Ecto neural progenitor cell (in vitro differentiated cells): ENCODE results near the gene FAM81A.

Experiments used
- DNase-seq: peaks from one replicate; pipeline ENCODE4 v3.0.0-alpha.2; 2018; ENCODE audit warnings: low spot score

FAM81A gene

DNA sequence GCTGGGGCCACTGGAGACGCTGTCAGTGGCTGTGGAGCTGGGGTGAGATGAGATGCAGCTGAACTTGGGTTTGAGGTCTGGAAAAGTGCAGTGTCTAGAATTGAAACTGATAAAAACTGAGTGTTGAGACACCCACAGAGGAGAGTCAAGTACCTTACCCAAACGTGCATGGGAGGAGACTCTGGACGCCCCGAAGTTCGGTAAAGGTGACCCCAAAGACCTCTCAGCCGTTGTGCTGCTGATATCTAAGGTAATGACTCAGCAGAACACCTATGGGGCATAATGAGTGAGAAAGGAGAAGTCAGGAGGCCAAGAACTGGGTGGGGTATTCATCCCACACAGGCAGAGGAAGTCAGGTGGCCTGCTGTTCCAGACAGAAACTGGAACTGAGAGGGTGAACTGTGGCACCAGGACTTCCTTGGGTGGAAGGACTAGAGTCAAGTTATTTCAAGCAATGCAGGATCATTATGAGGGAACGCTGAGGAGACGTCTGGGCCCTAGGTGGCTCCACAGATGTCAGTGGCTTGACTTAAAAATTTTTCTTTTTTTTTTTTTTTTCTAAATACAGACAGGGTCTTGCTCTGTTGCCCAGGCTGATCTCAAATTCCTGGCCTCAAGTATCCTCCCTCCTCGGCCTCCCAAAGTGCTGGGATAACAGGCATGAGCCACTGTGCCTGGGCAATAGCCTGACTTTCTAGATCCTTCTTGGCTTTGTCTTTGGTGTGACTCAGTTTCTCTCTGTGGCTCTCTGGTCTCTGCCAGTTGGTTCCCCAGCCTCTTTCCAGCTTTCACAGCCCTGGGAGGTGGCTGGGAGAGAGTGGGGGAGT lies 105.9 kb downstream of the FAM81A start:
- no peak for DNase-seq

GRCh38 chr15:59545573-59545972 lies 107.6 kb downstream of the FAM81A start:
- no peak for DNase-seq

DNA sequence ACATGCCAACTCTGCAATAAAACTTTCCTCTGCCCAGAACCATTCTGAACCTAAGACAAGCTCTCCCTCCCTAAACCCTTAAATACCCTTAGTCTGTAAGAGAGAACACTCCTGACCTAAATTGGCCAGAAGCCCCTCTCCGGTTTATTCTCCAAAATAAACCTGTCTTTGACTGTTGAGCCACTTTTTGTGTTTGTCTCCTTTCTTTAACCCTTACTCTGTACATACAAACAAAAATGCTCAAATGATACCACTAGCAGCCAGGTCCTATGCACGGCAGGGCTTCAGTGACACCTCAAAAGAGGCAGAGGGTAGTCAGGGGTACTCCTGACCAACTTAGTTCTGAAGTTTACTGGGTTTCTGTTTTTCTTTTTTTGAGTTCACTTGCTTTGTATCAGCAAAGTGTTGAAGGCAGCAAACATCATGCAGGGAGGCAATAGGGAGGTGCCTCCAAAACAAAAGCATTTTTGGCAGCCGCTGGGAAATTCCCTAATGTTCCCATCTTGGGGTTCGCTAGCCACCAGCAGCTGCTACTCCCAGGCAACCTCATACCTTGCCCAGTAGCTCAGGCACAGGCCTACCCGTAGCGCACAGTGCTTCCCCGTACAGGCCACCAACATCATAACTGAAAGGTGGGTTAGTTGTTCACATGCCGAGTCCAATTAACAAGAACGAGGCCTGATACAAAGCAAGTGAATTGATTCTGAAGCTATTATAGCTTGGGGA lies 110.7 kb downstream of the FAM81A start:
- DNase-seq, result no peak

GRCh38 chr15:59549301-59550185 lies 111.6 kb downstream of the FAM81A start:
- DNase-seq, result no peak

GRCh38 chr15:59550530-59550929 lies 112.5 kb downstream of the FAM81A start:
- DNase-seq, result no peak

- no peak for DNase-seq
These were observed 113.0 kb downstream of the FAM81A start for GRCh38 chr15:59550956-59551355.

DNA sequence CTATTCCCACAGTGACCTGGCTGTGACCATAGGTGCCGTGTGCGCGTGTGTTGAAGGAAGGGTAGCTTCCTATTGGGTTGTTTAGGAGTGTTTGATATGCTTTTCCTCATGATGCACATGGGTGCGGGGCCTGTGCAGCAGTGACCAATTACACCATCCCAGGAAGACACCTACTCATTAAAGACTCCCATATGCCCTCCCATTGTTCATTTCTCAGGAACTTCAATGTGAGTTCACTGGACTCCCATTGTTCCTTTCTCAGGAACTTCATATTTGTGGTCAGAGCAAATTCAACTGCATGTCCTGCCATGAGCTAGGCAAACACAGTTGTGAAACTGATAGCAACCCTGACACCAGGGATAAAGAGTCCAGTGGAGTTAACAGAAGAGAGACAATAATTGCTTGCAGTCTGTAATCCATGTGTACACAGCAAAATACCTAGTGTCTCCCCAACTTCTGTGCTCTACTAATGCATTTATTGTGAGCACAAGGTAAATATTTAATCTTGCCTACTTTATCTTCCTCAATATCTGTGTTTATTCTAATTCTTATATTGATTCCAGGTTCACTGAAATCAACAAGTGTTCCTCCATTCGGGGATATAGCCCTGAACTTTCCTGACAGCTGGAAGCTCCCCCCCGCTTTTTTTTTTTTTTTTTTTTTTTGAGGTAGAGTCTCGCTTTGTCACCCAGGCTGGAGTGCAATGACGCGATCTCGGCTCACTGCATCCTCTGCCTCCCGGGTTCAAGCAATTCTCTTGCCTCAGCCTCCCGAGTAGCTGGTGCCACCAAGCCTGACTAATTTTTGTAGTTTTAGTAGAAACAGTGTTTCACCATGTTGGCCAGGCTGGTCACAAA lies 116.1 kb downstream of the FAM81A start:
- DNase-seq, result no peak

- DNase-seq, result no peak
These were observed 117.7 kb downstream of the FAM81A start for GRCh38 chr15:59555696-59556095.

- DNase-seq, result no peak
These were observed 118.4 kb downstream of the FAM81A start for GRCh38 chr15:59556380-59556779.

DNA sequence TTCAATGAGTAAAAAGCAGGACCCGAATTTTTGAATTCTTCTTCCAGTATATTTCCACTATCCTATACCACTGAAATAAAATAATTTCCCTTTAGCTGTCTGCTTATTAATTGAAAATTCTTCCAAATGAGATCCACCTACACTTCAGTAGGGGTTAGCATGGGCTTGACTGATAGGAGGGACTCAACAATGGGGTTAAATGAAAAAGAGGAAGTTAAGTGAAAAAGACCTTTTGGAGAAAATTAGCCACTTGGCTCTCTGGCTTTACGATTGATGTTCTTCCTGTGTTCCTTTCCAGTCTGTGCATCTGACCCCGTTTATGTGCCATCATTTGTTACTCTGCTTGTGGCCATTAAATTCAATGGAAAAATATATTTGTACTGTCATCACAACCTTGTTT lies 119.6 kb downstream of the FAM81A start:
- no peak for DNase-seq

DNA sequence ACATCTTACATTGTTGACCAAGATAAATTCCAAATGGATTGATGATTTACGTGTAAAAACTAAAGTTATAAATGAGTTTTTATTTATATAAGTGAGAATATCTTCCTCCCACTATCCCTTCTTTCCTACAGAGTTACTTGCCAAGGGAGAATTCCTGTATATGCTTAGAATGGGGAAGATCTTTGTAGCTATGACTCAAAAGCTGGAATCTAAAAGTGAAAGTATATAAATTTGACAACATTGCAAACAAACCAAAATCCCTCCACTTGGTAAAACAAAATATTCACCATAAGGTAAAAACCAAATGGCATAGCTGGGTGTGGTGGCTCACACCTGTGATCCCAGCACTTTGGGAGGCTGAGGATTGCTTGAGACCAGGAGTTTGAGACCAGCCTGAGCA lies 120.9 kb downstream of the FAM81A start:
- DNase-seq, result no peak

DNA sequence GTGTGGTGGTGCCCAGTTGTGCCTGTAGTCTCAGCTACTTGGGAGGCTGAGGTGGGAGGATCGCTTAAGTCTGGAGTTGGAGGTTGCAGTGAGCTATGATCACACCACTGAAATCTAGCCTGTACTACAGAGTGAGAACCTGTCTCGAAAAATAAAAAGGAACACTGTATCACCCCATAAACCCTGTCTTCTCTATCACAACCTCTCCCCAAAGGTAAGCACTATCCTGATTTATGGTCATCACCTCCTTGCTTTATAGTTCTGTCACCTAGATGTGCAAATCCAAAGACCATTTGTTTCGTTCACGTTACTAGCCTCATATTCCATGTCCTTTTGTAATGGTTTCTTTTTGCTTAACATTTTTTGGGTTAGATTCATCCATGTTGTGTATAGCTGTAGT lies 123.6 kb downstream of the FAM81A start:
- no peak for DNase-seq

DNA sequence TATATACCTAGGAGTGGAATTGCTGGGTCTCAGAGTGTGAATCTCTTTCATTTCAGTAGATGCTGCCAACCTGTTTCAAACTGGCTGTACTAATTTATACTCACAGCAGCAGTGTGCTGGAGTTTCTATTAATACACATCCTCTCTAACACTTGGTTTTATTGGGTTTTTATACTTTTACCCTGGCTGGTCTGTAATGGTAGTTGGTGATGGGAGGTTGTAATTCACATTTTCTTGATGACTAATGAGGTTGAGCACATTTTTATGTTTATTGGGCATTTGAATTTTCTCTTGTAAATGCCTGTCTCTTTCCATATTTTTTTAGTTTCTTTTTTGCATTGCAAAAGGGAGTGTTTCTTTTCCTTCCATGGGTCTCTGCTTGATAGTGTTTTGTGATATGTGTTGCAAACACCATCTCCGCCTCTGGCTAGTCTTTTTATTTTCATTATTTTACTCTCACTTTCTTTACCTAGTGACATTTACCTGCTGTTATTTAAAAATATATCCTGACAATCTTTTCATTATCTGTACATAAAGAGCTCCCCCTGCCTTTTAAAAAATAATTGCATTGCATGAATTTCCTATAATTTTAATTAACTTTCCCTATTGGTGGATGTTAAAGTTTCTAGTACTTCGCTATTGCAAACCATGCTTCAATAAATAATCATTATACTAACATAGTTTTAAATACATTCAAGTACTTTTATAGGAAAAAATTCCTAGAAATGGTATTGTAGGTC lies 124.6 kb downstream of the FAM81A start:
- DNase-seq, result no peak

GRCh38 chr15:59565299-59565698 lies 127.3 kb downstream of the FAM81A start:
- DNase-seq, result no peak

GRCh38 chr15:59567324-59567723 lies 129.3 kb downstream of the FAM81A start:
- no peak for DNase-seq

DNA sequence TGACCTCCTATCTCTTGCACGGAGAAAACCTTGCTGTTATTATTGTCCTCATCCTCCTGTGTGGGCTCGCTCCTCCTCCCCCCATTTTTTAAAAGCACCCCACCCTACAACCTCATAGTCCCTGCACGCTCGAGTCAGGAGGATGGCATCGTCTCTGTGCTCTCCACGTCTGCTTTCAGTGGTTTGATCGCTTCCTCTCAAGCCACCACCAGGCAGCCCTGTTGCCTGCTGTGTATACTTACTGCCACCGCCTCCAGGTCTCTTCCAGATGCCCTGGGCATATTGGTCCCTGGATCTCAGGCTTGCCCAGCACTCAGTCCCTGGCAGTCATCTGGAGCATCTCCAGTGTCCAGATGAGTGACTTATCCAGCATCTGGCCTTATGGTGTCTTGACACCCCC lies 131.5 kb downstream of the FAM81A start:
- no peak for DNase-seq

GRCh38 chr15:59570315-59570714 lies 132.3 kb downstream of the FAM81A start:
- DNase-seq, result no peak

DNA sequence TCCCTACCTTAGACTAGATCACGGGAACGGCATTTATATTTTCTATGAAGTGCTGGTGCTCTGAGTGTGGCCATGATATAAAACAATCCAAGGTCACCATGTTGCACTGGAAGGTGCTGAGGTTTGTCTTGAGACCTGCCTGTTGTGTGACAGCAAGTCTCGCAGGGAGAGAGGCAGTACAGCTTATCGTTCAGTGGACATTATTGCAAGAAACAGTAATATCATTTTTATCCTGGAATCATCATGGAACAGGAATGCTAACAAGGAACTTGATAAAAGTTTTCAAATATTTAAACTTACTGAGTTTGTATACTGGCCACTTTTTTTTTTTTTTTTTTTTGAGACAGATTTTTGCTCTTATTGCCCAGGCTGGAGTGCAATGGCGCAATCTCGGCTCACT lies 133.6 kb downstream of the FAM81A start:
- no peak for DNase-seq
